Astrocyte (in vitro differentiated cells and primary cell): ENCODE results near the gene DEPP1.

ENCODE experiments used
- CTCF ChIP-seq: IDR thresholded peaks from 2 replicates; pipeline ENCODE4 v1.5.1; 2011; ENCODE audit warnings: low read depth, mild to moderate bottlenecking, inconsistent platforms, low read length, moderate library complexity; ENCODE audit not compliant: insufficient read depth
- EZH2 ChIP-seq: IDR thresholded peaks from 2 replicates; pipeline ENCODE4 v1.6.1; 2012; ENCODE audit warnings: mild to moderate bottlenecking, low read length, inconsistent platforms; ENCODE audit not compliant: insufficient read depth

- TF ChIP-seq CTCF, result no peak
- TF ChIP-seq EZH2, result no peak
Measured at GRCh38 chr10:44931621-44932516, 46.7 kb downstream of the DEPP1 start.
